NCI-H128 (cell line): ENCODE results near the gene COPE.

Experiments
- DNase-seq: peaks from one replicate; lab custom pipeline; 2025; ENCODE audit not compliant: unreplicated experiment; lab: John Stamatoyannopoulos, UW

COPE gene

DNA sequence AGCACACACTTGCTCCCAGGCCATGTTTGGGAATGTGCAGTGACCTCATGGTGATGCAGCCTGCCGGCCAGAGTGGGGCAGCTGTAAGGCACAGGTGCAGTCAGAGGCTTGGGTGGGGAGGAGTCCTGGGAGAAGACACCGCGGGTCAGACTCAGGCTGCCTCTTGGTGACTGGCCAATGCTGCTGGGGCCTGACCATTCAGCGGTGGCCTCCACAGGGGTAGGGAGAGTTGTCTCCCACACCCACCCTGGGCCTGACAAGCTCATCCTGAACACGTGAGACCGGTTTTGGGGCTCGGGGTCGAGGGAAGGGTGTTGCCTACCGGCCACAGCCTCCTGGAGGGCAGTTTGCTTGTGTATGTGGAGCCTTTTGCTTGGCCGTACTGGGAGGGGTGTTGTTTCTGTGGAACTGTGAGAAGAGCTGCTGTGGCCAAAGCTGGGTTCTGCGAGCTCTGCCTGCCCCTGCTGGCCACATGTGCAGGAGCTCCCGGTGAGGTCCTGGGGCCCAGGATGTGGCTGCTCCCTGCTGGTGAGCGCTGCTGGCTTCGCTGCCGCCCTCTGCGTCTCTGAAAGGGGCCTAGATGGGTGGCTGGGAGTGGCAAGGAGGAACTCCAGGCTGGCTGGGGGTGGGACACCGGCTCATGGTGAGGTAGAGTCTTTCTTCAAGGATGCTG is 65.3 kb downstream of the COPE start:
- no peak for DNase-seq

DNA sequence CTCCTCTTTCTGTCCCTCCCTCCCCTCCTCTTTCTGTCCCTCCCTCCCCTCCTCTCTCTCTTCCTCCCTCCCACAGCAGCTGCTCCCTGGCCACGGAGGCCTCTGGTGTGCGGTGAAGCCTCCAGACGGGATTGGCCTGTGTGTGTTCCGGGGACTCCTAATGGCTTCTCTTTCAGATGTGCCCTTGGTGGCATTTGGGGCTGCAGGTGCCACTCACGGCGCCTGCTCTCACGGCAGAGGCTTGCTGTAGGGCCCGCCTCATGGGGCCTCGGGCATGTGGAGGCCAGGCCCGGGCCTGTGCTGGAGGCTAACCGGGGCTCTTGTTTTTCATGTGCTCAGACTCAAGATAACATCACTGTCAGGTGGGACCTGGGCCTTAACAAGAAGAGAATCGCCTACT is 66.5 kb downstream of the COPE start:
- no peak for DNase-seq

DNA sequence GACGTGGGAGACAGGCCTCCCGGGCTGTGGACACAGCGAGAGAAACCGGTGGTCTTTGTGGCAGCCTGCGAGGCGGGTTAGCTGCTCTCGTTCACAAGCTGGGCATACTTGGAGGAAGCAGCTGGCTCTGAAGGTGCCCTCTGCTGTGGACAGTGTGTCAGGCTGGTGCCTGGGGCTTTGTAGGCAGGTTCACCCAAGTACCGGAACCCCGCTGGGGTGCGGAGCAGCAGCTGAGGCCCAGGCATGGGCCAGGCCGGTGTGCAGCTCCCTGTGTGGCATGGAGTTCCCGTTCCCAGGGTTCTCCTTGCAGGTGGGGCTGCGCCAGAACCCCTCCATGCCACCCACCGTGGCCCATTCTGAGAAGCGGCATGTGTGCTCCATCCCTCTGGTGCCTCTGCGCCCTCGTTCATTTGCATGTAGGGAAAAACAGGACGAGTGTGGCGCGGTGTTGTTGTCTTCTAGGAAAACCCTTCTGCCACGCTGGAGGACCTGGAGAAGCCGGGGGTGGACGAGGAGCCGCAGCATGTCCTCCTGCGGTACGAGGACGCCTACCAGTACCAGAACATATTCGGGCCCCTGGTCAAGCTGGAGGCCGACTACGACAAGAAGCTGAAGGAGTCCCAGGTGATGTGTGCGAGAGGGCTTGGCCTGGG is 67.4 kb downstream of the COPE start:
- DNase-seq, result no peak

DNA sequence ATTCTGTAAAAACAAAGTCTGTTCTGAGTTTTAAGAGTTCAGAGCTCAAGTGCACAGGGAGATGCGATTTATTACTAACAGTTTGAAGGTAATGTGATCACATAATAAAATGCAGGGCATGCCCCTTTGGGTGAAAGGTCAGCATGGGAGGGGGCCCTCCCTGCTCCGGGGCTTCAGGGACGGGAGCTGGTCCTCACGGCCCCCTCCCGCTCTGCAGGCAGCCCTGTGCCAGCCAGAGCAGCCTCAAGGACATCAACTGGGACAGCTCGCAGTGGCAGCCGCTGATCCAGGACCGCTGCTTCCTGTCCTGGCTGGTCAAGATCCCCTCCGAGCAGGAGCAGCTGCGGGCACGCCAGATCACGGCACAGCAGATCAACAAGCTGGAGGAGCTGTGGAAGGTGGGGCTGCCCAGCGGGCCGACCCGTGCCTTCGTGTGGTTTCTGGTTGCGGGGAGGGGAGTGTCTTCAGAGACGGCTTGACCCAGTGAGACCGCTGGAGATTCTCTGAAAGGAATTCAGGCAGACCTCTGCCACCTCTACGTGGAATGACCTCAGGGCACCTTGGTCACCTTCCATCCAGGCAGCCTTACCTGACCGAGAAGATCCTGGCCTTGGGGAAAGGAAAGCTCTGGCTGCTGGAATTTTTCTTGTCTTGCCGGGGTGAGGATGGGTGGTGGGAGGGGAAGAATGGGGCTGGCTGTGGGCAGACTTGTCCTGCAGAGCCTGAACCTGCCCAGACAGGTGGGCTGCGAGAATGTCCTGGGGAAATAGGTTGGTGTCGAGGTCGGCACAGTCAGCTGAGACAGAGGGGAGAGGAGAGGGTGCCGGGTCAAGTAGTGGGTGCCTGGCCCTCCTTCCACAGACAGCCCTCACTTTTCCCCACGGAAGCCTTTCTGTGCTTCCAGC is 68.5 kb downstream of the COPE start:
- no peak for DNase-seq

DNA sequence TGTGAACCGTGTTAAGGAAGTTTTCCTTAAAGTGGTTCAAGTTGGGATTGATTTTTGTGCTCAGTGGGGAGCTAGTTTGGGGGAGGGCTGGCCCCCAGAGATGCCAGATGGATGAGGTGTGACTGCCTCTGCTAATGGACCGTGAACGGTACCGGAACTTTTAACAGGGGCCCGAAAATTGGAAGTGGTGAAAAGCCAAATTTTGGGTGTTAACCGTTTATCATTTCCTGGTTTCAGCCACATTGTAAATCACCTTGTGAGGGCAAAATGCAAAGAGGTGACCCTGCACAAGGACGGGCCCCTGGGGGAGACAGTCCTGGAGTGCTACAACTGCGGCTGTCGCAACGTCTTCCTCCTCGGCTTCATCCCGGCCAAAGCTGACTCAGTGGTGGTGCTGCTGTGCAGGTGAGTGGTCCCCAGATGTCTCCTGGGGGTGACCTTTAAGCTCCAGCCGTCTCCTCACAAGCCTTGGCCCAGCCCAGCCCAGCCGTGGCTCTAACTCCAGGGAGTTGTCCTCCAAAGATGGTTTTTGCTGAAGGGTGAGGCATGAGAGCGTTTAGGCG is 69.3 kb downstream of the COPE start:
- DNase-seq, result no peak
